OCI-M2 (cell line): ENCODE measurements around the gene STOM.

Experiments used
- DNase-seq: peaks from one replicate; lab custom pipeline; 2025; ENCODE audit not compliant: unreplicated experiment; lab: John Stamatoyannopoulos, UW

STOM gene

GRCh38 chr9:121323449-121324151 lies 46.5 kb downstream of the STOM start:
- no peak for DNase-seq

DNA sequence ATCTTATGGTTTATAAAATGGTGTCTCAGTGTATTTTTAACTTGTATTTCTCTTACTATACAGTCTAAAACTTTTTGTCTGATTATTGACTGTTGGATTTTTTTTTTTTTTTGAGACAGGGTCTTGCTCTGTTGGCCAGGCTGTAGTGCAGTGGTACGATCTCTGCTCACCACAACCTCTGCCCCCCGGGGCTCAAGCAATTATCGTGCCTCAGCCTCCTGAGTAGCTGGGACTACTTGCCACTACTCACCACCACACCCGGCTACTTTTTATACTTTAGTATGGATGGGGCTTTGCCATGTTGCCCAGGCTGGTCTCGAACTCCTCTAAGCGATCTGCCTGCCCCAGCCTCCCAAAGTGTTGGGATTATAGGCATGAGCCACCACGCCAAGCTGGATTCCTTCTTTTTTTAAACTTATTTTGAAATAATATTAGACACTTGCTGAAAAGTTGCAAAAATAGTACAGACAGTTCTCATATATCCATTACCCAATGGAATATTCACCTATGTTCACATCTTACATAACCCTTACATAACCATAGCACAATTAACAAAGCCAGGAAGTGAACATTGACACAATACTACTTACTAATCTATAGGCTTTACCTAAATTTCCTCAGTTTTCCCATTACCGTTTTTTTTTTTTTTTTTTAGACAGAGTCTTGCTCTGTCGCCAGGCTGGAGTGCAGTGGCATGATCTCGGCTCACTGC lies 47.2 kb downstream of the STOM start:
- no peak for DNase-seq

GRCh38 chr9:121322037-121322736 lies 47.9 kb downstream of the STOM start:
- no peak for DNase-seq

DNA sequence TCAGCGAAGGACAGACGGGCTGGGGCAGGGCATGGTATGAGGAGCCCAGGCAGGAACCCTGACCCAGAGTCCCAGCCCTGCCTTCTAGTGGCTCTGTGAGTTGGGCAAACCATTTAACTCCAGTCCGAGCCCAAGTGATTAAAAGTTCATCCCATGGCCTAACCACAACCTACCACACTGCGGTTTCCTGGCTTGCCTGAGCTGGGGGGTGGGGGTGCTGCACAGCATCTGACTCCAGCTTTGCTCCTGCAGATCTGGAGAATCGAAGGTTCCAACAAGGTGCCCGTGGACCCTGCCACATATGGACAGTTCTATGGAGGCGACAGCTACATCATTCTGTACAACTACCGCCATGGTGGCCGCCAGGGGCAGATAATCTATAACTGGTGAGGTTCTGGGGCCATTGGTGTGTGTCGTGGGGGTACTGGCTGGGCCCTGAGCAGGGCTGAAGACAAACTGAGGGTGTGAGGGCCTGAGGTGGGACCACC lies 49.0 kb downstream of the STOM start:
- DNase-seq: no peak

GRCh38 chr9:121319383-121319780 lies 50.7 kb downstream of the STOM start:
- DNase-seq: no peak

DNA sequence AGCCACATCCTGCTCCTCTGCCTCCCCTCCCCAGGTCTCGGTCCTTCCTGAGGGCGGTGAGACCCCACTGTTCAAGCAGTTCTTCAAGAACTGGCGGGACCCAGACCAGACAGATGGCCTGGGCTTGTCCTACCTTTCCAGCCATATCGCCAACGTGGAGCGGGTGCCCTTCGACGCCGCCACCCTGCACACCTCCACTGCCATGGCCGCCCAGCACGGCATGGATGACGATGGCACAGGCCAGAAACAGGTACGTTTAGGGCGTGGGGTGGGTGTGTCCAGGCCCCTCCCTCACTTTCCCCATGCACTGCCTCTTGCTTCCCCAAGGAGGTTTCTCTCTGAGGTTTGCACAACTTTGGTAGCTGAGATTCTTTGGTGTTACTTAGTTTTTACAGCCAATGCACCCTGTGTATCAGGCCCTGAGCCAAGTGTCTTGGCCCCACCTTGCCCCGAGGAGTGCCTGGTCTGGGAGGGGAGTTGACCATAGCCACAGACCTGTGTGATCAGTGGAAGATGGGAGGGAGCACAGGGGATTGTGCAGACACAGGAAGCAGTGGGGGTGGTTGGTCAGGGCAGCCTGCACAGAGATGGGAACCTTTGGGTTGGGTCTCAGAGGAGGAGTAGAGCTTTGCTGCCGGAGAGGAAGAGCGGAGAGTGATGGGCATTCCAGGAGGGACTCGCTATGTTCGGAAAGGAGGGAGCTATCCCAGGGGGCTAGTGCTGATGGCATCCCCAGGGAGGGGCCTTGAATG lies 51.2 kb downstream of the STOM start:
- DNase-seq: no peak

DNA sequence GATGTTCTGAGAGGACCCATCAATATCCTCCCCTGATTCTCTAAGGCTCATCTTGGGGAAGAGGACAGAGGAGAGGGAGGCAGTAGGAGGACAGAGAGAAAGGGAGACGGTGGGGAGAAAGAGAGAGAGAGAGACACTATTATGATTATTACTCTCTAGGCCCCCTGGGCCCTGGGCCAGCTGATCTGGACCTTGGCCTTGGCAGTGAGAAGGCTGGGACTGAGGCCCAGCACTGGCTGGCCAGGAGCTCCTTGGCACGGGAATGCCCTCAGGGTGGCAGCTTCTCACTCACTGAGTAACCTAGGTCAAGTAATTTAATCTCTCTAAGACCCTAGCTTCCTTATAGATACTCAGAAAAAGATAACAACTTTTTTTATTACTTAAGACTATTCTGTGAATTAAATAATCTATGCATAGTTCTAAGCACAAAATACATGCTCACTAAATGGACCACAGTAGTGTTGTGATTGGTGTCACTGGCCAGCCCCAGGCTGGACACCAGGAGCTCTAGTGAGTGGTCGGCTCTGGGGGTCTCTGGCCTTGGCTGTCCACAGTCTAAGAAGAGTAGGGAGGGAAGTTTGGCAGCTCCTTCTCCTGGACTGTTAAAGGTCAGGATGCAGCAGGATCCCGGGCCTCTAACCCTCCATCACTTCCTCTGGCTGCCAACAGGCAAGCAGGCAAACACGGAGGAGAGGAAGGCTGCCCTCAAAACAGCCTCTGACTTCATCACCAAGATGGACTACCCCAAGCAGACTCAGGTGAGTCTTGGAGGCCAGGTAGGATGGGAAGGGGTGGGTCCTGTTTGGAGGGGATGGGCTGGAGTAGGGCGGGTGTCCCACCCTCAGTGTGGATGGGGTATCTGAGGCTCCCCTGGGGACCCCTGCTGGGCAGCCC lies 52.1 kb downstream of the STOM start:
- no peak for DNase-seq

- no peak for DNase-seq
These were observed 53.1 kb downstream of the STOM start for GRCh38 chr9:121316852-121317373.

- no peak for DNase-seq
These were observed 53.7 kb downstream of the STOM start for GRCh38 chr9:121316378-121316777.

GRCh38 chr9:121313458-121314152 lies 56.4 kb downstream of the STOM start:
- no peak for DNase-seq

DNA sequence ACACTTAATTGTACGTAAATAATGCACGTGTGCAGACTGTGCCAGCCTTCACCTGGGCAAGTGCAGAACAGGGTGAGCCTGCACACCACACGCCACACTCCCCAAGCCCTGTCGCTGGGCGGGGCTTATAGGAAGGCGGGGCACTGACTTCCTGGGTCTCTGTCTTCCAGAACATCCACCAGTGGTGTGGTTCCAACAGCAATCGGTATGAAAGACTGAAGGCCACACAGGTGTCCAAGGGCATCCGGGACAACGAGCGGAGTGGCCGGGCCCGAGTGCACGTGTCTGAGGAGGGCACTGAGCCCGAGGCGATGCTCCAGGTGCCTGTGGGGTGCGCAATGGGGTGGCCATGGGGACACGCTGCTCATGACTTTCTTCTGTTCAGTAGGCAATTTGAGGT lies 57.9 kb downstream of the STOM start:
- no peak for DNase-seq

GRCh38 chr9:121310571-121310970 lies 59.5 kb downstream of the STOM start:
- DNase-seq: no peak

DNA sequence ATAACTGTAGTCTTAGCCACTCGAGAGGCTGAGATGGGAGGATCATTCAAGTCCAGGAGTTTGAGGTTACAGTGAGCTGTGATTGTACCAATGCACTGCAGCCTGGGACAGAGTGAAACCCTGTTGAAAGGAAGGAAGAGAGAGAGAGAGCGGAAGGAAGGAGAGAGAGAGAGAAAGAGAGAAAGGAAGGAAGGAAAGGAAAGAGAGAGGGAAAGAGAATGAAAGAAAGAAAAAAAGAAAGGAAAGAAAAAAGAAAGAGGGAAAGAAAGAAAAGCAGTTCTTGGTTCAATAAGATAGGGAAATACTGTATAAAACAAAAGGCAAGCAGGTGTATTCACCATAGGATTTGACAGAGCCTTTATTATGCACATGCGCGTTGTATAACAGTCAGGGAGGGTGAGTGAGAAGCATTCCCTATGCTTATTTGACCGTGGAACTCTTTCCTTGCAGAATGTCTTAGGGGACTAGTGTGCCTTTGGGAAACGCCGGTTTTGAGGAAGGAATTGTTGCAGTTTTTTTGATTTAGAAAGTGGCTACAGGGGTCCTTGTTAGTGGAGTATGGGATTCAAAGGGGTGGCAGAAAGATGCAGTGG lies 60.1 kb downstream of the STOM start:
- no peak for DNase-seq

GRCh38 chr9:121309171-121309570 lies 60.9 kb downstream of the STOM start:
- DNase-seq: no peak

- no peak for DNase-seq
These were observed 61.3 kb downstream of the STOM start for GRCh38 chr9:121308765-121309164.

- no peak for DNase-seq
These were observed 62.1 kb downstream of the STOM start for GRCh38 chr9:121307976-121308375.

- no peak for DNase-seq
These were observed 64.6 kb downstream of the STOM start for GRCh38 chr9:121305269-121305994.

DNA sequence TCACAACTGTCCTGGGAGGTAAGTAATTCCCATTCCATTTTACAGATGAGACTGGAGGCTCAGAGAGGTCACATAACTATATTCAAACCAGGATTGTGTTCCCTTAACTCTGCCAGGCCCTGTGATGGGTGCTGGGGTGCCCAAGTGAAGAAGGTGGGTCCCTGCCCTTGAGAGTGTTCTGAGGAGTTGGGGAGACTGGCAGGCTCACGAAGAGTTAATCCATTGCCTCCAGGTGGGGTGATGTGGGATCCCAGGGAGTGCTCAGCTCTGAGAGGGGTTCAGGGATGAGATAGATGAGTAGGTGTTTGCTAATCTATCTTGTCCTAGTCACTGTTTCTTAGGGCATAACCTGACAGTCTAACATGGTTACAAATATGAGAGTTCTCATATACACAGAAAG lies 65.3 kb downstream of the STOM start:
- DNase-seq: no peak
